GM23338 (cell line): Measurements from ENCODE around the gene STAMBPL1.

Source experiments
- CREB1 ChIP-seq: fragments of 250-450 bp; sonication (Bioruptor Pico); IDR thresholded peaks from 2 replicates; pipeline ENCODE4 v1.5.0; 2020; ENCODE audit warnings: low read depth, mild to moderate bottlenecking, moderate library complexity
- EZH2 ChIP-seq: fragments of 200-600 bp; sonication (generic); IDR thresholded peaks from one replicate; pipeline ENCODE4 v1.8.0; 2017; ENCODE audit warnings: antibody characterized with exemption, mild to moderate bottlenecking, low read depth; ENCODE audit not compliant: unreplicated experiment
- EZH2phosphoT487 ChIP-seq: fragments of 200-600 bp; sonication (generic); IDR thresholded peaks from one replicate; pipeline ENCODE4 v1.8.1; 2018; ENCODE audit warnings: antibody characterized with exemption; ENCODE audit not compliant: unreplicated experiment
- JUNB ChIP-seq: IDR thresholded peaks from one replicate; pipeline ENCODE4 v1.6.1; 2016; ENCODE audit warnings: antibody characterized with exemption; ENCODE audit not compliant: unreplicated experiment
- NANOG ChIP-seq: IDR thresholded peaks from 2 replicates; pipeline ENCODE4 v1.6.1; 2016; ENCODE audit warnings: antibody characterized with exemption, borderline replicate concordance
- POLR2AphosphoS5 ChIP-seq: IDR thresholded peaks from 2 replicates; pipeline ENCODE4 v1.6.1; 2016; ENCODE audit warnings: antibody characterized with exemption, low read depth
- STAT1 ChIP-seq: IDR thresholded peaks from one replicate; pipeline ENCODE4 v1.6.1; 2016; ENCODE audit warnings: antibody characterized with exemption; ENCODE audit not compliant: unreplicated experiment
- ZNF114 ChIP-seq: fragments of 250-450 bp; sonication (Bioruptor Pico); IDR thresholded peaks from 2 replicates; pipeline ENCODE4 v1.5.0; 2020; ENCODE audit warnings: mild to moderate bottlenecking, moderate library complexity
- ZNF331 ChIP-seq: fragments of 250-450 bp; sonication (Bioruptor Pico); IDR thresholded peaks from 2 replicates; pipeline ENCODE4 v1.5.0; 2020; ENCODE audit warnings: low read depth, mild to moderate bottlenecking, moderate library complexity
- TF ChIP-seq, protein P1 (sequence below), 2 experiments: fragments of 200-600 bp in 1 of 2; sonication (generic) in 1 of 2; conservative IDR thresholded peaks; 2 replicates each; pipeline versions ENCODE4 v1.5.1 to v1.6.1; 2016 to 2017; ENCODE audit warnings: antibody characterized with exemption in 2 of 2, low read depth in 2 of 2, mild to moderate bottlenecking in 2 of 2, moderate library complexity in 1 of 2
- TF ChIP-seq, protein P2 (sequence below): IDR thresholded peaks from one replicate; pipeline ENCODE4 v1.6.1; 2018; ENCODE audit warnings: antibody characterized with exemption; ENCODE audit not compliant: unreplicated experiment
- TF ChIP-seq, protein P3 (sequence below): IDR thresholded peaks from 2 replicates; pipeline ENCODE4 v1.6.1; 2016; ENCODE audit warnings: antibody characterized with exemption
- TF ChIP-seq, protein P4 (sequence below): fragments of 250-450 bp; sonication (Bioruptor Pico); IDR thresholded peaks from 2 replicates; pipeline ENCODE4 v1.5.0; 2020; ENCODE audit warnings: mild to moderate bottlenecking, moderate library complexity

DNA sequence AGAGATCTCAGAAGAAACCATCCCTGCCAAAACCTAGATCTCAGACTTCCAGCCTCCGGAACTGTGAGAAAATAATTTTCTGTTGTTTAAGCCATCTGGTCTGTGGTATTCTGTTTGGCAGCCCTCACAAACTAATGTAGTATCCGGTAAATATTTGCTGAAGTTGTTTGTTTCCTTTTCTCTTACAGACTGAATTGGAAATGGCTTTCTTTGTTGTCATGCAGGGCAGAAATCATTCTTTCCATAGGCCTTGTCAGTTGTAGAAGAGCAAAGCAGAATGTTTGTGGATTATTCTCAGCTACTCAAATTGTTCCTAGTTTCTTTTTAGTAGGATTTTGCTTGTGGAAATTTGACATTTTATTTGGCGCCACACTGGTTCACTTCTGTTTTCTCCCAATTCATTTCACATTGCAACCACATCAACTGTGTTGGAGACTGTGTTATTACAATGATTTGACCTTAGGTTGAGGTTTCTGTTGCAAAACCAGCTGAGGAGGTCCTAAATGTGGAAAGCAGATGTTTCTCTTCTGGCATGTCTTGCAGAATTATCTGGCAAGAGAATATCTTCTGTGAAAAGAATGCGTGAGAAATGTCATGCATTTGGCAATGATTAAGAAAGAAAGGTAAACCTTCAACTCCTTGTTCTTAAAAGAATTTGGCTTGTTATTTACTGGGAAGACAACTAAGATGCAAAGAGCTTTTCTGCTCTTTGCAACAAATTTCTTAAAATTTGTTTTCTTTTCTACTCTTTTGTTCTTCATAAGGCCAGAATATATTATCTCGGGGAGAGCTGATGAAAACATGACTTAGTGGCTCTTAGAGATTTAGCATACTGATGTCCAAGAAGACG is 46.7 kb downstream of the STAMBPL1 start:
- TF ChIP-seq, protein P1, sequence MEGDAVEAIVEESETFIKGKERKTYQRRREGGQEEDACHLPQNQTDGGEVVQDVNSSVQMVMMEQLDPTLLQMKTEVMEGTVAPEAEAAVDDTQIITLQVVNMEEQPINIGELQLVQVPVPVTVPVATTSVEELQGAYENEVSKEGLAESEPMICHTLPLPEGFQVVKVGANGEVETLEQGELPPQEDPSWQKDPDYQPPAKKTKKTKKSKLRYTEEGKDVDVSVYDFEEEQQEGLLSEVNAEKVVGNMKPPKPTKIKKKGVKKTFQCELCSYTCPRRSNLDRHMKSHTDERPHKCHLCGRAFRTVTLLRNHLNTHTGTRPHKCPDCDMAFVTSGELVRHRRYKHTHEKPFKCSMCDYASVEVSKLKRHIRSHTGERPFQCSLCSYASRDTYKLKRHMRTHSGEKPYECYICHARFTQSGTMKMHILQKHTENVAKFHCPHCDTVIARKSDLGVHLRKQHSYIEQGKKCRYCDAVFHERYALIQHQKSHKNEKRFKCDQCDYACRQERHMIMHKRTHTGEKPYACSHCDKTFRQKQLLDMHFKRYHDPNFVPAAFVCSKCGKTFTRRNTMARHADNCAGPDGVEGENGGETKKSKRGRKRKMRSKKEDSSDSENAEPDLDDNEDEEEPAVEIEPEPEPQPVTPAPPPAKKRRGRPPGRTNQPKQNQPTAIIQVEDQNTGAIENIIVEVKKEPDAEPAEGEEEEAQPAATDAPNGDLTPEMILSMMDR (conservative IDR thresholded peaks at IDR 0.05; ENCODE audit: low read depth in 2 of 2): no peak
- TF ChIP-seq POLR2AphosphoS5 (no peak), EZH2 (no peak), JUNB (no peak), CREB1 (CRISPR knock-in tag) (no peak), EZH2phosphoT487 (no peak), ZNF114 (no peak), STAT1 (no peak), NANOG (no peak), ZNF331 (CRISPR knock-in tag) (no peak)
- TF ChIP-seq, protein P2, sequence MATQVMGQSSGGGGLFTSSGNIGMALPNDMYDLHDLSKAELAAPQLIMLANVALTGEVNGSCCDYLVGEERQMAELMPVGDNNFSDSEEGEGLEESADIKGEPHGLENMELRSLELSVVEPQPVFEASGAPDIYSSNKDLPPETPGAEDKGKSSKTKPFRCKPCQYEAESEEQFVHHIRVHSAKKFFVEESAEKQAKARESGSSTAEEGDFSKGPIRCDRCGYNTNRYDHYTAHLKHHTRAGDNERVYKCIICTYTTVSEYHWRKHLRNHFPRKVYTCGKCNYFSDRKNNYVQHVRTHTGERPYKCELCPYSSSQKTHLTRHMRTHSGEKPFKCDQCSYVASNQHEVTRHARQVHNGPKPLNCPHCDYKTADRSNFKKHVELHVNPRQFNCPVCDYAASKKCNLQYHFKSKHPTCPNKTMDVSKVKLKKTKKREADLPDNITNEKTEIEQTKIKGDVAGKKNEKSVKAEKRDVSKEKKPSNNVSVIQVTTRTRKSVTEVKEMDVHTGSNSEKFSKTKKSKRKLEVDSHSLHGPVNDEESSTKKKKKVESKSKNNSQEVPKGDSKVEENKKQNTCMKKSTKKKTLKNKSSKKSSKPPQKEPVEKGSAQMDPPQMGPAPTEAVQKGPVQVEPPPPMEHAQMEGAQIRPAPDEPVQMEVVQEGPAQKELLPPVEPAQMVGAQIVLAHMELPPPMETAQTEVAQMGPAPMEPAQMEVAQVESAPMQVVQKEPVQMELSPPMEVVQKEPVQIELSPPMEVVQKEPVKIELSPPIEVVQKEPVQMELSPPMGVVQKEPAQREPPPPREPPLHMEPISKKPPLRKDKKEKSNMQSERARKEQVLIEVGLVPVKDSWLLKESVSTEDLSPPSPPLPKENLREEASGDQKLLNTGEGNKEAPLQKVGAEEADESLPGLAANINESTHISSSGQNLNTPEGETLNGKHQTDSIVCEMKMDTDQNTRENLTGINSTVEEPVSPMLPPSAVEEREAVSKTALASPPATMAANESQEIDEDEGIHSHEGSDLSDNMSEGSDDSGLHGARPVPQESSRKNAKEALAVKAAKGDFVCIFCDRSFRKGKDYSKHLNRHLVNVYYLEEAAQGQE: no peak
- TF ChIP-seq, protein P3, sequence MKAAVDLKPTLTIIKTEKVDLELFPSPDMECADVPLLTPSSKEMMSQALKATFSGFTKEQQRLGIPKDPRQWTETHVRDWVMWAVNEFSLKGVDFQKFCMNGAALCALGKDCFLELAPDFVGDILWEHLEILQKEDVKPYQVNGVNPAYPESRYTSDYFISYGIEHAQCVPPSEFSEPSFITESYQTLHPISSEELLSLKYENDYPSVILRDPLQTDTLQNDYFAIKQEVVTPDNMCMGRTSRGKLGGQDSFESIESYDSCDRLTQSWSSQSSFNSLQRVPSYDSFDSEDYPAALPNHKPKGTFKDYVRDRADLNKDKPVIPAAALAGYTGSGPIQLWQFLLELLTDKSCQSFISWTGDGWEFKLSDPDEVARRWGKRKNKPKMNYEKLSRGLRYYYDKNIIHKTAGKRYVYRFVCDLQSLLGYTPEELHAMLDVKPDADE: no peak
- TF ChIP-seq, protein P4, sequence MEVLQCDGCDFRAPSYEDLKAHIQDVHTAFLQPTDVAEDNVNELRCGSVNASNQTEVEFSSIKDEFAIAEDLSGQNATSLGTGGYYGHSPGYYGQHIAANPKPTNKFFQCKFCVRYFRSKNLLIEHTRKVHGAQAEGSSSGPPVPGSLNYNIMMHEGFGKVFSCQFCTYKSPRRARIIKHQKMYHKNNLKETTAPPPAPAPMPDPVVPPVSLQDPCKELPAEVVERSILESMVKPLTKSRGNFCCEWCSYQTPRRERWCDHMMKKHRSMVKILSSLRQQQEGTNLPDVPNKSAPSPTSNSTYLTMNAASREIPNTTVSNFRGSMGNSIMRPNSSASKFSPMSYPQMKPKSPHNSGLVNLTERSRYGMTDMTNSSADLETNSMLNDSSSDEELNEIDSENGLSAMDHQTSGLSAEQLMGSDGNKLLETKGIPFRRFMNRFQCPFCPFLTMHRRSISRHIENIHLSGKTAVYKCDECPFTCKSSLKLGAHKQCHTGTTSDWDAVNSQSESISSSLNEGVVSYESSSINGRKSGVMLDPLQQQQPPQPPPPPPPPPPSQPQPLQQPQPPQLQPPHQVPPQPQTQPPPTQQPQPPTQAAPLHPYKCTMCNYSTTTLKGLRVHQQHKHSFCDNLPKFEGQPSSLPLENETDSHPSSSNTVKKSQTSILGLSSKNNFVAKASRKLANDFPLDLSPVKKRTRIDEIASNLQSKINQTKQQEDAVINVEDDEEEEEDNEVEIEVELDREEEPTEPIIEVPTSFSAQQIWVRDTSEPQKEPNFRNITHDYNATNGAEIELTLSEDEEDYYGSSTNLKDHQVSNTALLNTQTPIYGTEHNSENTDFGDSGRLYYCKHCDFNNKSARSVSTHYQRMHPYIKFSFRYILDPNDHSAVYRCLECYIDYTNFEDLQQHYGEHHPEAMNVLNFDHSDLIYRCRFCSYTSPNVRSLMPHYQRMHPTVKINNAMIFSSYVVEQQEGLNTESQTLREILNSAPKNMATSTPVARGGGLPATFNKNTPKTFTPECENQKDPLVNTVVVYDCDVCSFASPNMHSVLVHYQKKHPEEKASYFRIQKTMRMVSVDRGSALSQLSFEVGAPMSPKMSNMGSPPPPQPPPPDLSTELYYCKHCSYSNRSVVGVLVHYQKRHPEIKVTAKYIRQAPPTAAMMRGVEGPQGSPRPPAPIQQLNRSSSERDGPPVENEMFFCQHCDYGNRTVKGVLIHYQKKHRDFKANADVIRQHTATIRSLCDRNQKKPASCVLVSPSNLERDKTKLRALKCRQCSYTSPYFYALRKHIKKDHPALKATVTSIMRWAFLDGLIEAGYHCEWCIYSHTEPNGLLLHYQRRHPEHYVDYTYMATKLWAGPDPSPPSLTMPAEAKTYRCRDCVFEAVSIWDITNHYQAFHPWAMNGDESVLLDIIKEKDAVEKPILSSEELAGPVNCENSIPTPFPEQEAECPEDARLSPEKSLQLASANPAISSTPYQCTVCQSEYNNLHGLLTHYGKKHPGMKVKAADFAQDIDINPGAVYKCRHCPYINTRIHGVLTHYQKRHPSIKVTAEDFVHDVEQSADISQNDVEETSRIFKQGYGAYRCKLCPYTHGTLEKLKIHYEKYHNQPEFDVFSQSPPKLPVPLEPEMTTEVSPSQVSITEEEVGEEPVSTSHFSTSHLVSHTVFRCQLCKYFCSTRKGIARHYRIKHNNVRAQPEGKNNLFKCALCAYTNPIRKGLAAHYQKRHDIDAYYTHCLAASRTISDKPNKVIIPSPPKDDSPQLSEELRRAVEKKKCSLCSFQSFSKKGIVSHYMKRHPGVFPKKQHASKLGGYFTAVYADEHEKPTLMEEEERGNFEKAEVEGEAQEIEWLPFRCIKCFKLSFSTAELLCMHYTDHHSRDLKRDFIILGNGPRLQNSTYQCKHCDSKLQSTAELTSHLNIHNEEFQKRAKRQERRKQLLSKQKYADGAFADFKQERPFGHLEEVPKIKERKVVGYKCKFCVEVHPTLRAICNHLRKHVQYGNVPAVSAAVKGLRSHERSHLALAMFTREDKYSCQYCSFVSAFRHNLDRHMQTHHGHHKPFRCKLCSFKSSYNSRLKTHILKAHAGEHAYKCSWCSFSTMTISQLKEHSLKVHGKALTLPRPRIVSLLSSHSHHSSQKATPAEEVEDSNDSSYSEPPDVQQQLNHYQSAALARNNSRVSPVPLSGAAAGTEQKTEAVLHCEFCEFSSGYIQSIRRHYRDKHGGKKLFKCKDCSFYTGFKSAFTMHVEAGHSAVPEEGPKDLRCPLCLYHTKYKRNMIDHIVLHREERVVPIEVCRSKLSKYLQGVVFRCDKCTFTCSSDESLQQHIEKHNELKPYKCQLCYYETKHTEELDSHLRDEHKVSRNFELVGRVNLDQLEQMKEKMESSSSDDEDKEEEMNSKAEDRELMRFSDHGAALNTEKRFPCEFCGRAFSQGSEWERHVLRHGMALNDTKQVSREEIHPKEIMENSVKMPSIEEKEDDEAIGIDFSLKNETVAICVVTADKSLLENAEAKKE (CRISPR knock-in tag): no peak
